HG02884 (cell line): Measurements from ENCODE around the gene PALM2AKAP2.

Source experiments
- ATAC-seq: cut with Tn5 transposase; IDR thresholded peaks from one replicate; pipeline ENCODE4 v1.9.1; 2021; ENCODE audit warnings: mild to moderate bottlenecking, moderate library complexity; ENCODE audit not compliant: unreplicated experiment

The PALM2AKAP2 gene

GRCh38 chr9:109771087-109771486 lies 8.9 kb upstream of the PALM2AKAP2 start:
- no peak for ATAC-seq

- ATAC-seq, result no peak
These were observed 8.0 kb upstream of the PALM2AKAP2 start for GRCh38 chr9:109771796-109772531.

- no peak for ATAC-seq
These were observed 4.5 kb upstream of the PALM2AKAP2 start for GRCh38 chr9:109775516-109775915.

GRCh38 chr9:109776391-109776790 lies 3.6 kb upstream of the PALM2AKAP2 start:
- no peak for ATAC-seq

GRCh38 chr9:109780453-109781033 lies 545 bp downstream of the PALM2AKAP2 start:
- no peak for ATAC-seq

GRCh38 chr9:109781086-109781485 lies 1.1 kb downstream of the PALM2AKAP2 start:
- ATAC-seq, result no peak

GRCh38 chr9:109781541-109782197 lies 1.7 kb downstream of the PALM2AKAP2 start:
- no peak for ATAC-seq

GRCh38 chr9:109787735-109788134 lies 7.7 kb downstream of the PALM2AKAP2 start:
- no peak for ATAC-seq

GRCh38 chr9:109789556-109789955 lies 9.6 kb downstream of the PALM2AKAP2 start:
- no peak for ATAC-seq

GRCh38 chr9:109789971-109790370 lies 10.0 kb downstream of the PALM2AKAP2 start:
- ATAC-seq, result no peak

- ATAC-seq, result no peak
These were observed 11.1 kb downstream of the PALM2AKAP2 start for GRCh38 chr9:109791003-109791677.

- no peak for ATAC-seq
These were observed 11.7 kb downstream of the PALM2AKAP2 start for GRCh38 chr9:109791747-109792146.

- no peak for ATAC-seq
These were observed 13.1 kb downstream of the PALM2AKAP2 start for GRCh38 chr9:109792951-109793546.

- no peak for ATAC-seq
These were observed 13.9 kb downstream of the PALM2AKAP2 start for GRCh38 chr9:109793921-109794320.

GRCh38 chr9:109794361-109795012 lies 14.5 kb downstream of the PALM2AKAP2 start:
- ATAC-seq, result no peak

- no peak for ATAC-seq
These were observed 15.6 kb downstream of the PALM2AKAP2 start for GRCh38 chr9:109795613-109796012.

- ATAC-seq, result no peak
These were observed 16.1 kb downstream of the PALM2AKAP2 start for GRCh38 chr9:109796078-109796477.

GRCh38 chr9:109797006-109797405 lies 17.0 kb downstream of the PALM2AKAP2 start:
- no peak for ATAC-seq

- no peak for ATAC-seq
These were observed 17.5 kb downstream of the PALM2AKAP2 start for GRCh38 chr9:109797509-109797908.

- ATAC-seq, result no peak
These were observed 19.1 kb downstream of the PALM2AKAP2 start for GRCh38 chr9:109799141-109799540.

GRCh38 chr9:109799792-109800191 lies 19.8 kb downstream of the PALM2AKAP2 start:
- no peak for ATAC-seq
